ENCODE data around the gene FLRT2. TPM values are rescaled to one million over a fixed set of nuclear protein-coding genes. Genes with fewer than 3 reads are reported as not detected.

FLRT2 gene
- total RNA-seq, 1 donor = 72.3 TPM

DNA sequence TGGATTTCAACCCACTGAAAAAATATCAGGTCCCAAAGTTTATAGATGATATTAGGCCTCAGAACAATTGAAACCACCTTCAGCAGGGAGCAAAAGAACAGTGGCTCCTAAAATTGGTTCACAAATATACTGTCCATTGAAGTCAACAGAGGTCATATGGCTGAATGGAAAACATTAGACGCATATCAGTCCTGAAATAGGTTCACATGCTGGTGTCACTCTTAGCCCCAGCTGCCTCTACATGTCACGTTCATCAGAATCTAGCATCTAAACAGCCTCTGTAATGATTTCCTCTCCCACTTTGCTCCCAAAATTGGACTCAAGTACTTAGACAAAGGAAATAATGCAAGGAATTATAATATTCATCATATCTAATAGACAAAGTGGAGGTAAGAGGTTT lies 8.7 kb downstream of the FLRT2 start:
- H3K4me3 ChIP-seq (ENCODE audit: low read depth, low read length) = no peak overlapping the region
- TF ChIP-seq, protein P1, sequence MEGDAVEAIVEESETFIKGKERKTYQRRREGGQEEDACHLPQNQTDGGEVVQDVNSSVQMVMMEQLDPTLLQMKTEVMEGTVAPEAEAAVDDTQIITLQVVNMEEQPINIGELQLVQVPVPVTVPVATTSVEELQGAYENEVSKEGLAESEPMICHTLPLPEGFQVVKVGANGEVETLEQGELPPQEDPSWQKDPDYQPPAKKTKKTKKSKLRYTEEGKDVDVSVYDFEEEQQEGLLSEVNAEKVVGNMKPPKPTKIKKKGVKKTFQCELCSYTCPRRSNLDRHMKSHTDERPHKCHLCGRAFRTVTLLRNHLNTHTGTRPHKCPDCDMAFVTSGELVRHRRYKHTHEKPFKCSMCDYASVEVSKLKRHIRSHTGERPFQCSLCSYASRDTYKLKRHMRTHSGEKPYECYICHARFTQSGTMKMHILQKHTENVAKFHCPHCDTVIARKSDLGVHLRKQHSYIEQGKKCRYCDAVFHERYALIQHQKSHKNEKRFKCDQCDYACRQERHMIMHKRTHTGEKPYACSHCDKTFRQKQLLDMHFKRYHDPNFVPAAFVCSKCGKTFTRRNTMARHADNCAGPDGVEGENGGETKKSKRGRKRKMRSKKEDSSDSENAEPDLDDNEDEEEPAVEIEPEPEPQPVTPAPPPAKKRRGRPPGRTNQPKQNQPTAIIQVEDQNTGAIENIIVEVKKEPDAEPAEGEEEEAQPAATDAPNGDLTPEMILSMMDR (IDR thresholded peaks at IDR 0.05; ENCODE audit: insufficient read depth, low read length) = no peak
- DNase-seq (ENCODE audit: low read depth) = no peak

DNA sequence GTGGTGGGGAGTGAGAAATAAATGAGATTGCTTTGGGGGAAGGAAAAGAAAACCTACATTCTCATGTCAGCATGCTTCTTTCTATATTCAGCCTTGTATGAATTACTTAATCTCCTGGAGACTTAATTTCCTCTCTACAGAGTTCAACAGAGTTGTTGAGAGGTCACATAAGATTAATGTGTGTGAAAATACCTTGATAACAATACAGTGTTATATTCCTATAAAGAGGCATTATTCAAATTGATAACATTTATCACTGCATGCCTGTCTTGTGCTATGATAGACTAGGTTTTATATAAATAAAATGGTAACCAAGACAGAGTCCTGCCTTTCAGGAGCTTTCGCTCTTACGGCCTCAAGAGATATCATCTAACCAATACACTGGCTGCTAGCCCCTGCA lies 9.6 kb downstream of the FLRT2 start:
- no peak overlapping the region for H3K4me3 ChIP-seq (ENCODE audit: low read depth, low read length)
- TF ChIP-seq, protein P1 (IDR thresholded peaks at IDR 0.05; ENCODE audit: insufficient read depth, low read length) = no peak
- no peak for DNase-seq (ENCODE audit: low read depth)

DNA sequence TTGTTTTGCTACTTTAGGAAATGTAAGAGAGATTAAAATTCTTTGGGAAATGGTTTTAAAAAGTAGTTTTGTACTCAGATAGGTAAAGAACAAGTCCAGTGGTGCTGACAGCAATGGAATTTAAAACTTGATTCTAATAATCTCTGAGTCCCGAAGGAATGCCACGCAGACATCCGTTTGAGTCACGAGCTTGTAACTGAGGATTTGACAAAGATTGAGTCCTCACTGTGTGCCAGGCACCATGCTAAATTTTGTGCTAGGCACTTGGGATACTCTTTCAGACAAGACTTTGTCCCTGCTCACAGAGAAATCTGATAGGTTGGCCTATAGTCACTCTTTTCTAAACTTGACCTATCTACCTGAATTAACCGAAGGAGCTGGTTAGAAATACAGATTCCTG lies 12.7 kb downstream of the FLRT2 start:
- no peak overlapping the region for H3K4me3 ChIP-seq (ENCODE audit: low read depth, low read length)
- TF ChIP-seq, protein P1 (IDR thresholded peaks at IDR 0.05; ENCODE audit: insufficient read depth, low read length) = no peak
- DNase-seq (ENCODE audit: low read depth) = peak; percentile 40

DNA sequence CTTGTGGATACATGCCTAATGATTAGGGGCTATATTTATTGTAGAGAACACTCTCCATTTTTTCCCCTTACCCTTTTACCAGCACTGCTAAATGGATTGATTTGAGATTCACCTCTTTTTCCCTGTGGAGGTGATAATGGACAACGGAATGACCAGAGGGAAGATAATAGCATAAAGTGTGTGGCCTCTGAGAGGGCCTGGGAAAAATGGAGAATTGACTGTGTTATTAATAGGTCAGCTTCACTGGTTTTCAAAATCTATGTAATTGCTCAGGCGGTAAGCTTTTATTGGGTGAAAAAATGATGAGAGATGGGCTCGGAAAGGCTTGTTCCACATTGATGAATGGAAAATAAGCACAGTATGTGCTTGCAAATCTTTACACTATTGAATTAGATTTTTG lies 15.8 kb downstream of the FLRT2 start:
- TF ChIP-seq, protein P1 (IDR thresholded peaks at IDR 0.05; ENCODE audit: insufficient read depth, low read length) = no peak
- no peak for DNase-seq (ENCODE audit: low read depth)
- no peak overlapping the region for H3K4me3 ChIP-seq (ENCODE audit: low read depth, low read length)

DNA sequence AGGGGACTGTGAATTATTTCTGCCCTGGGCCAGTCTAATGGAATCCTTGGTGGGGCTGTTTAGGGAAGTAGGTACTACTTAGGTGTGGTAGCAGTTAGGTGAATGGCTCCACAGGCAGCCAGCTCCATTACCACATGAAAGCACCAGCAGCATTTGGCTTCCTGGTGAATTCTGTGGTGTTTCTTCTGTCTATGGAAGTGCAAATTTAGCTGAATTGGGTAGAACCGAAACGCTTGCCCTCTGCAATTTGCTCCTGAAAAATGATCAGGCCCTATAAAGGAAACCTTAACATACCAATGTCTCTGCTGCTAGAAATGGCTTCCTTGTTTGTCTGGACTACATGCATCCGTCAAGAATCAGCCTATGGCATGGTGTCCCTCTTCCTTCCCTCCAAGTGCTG lies 16.4 kb downstream of the FLRT2 start:
- DNase-seq (ENCODE audit: low read depth) = no peak
- no peak overlapping the region for H3K4me3 ChIP-seq (ENCODE audit: low read depth, low read length)
- TF ChIP-seq, protein P1 (IDR thresholded peaks at IDR 0.05; ENCODE audit: insufficient read depth, low read length) = no peak

DNA sequence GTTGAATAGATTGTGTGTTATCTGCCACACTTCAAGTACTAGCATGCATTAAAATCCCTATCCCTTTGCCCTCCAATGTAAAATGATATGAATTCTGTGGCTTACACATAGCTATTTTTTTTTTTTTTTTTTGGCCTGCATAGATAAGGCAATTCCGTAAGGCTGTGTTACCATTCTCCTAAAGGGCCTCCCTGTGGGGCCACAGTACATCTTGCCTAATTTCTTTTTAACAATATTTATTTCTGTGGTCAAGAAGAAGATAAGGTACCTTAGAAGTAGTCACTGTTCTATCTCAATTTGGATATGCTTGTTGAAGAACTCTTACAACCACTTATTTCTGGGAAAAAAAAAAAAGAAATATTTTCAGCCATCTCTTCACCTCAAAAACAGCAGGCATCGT lies 19.8 kb downstream of the FLRT2 start:
- TF ChIP-seq, protein P1 (IDR thresholded peaks at IDR 0.05; ENCODE audit: insufficient read depth, low read length) = no peak
- no peak overlapping the region for H3K4me3 ChIP-seq (ENCODE audit: low read depth, low read length)
- peak; percentile 45 for DNase-seq (ENCODE audit: low read depth)

DNA sequence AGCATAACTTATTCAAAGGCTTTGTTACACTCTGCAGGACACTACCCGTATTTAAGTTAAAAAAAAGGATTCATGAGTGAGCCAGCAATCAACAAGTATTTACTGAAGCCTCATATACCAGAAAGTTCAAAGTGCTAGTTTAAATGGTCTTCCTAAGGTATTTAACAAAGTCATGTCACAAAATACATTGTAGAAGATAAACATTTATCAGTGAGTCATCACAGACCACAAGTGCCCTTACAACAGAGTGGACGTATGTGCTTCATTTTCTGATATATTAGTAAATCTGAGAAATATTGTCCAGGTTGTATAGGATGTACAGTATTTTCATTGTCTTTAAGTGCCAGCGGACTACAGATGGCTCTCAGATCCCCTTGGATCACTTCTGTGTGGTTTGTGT lies 24.2 kb downstream of the FLRT2 start:
- TF ChIP-seq, protein P1 (IDR thresholded peaks at IDR 0.05; ENCODE audit: insufficient read depth, low read length) = no peak
- no peak for DNase-seq (ENCODE audit: low read depth)
- H3K4me3 ChIP-seq (ENCODE audit: low read depth, low read length) = no peak overlapping the region
